H1 (cell line): Measurements from ENCODE around the gene MC5R. TPM values are rescaled to one million over a fixed set of nuclear protein-coding genes. Genes with fewer than 3 reads are reported as not detected.

Source experiments
- CHD7 ChIP-seq: fragments of 300-600 bp; sonication (generic); IDR thresholded peaks from 2 replicates; pipeline ENCODE4 v1.7.1; 2012; ENCODE audit warnings: low read length, moderate library complexity, mild to moderate bottlenecking, inconsistent platforms; ENCODE audit not compliant: insufficient replicate concordance
- SP1 ChIP-seq: IDR thresholded peaks from 2 replicates; pipeline ENCODE4 v1.6.1; 2011; ENCODE audit warnings: low read depth, low read length
- TCF12 ChIP-seq: IDR thresholded peaks from 2 replicates; pipeline ENCODE4 v1.6.1; 2011; ENCODE audit warnings: low read depth, mild to moderate bottlenecking, low read length
- polyA plus RNA-seq, 7 experiments: library from polyadenylated mRNA; depleted of rRNA in 3 of 7; stranded (reverse) in 5 of 7; unstranded in 2 of 7; fragments of >200 nt in 5 of 7; fragments of 200-250 nt in 2 of 7; gene quantifications; 1 replicate in 5 of 7; 2 replicates in 1 of 7; 4 replicates in 1 of 7; pipeline versions ENCODE4 v1.2.1 to v1.2.3, GENCODE V29; 2011 to 2013; ENCODE audit warnings: missing spikeins in 2 of 7, mixed read lengths in 2 of 7
- total RNA-seq: library from RNA; stranded (reverse); fragmentation: NEBNext Ultra II Directional; extraction: Animal tissue kit (Norgen Biotek cat#: 25700); gene quantifications from 2 replicates; pipeline ENCODE4 v1.2.1, GENCODE V29; 2021

Gene MC5R
- total and polyA plus RNA-seq, 2 of the 8 experiments (the other 6 are each of a cell fraction or from before 2014, with no cell fraction given), result 0.37 to 1.4 TPM

GRCh38 chr18:13809531-13810255, 14.3 kb upstream of the MC5R start (continued):
- TF ChIP-seq TCF12 (0 out of 2 replicates have a peak, but pooled peaks have one; percentile 14), CHD7 (peak; percentile 81), SP1 (peak; percentile 76)
